ENCODE data around the gene CTR9.

DNA sequence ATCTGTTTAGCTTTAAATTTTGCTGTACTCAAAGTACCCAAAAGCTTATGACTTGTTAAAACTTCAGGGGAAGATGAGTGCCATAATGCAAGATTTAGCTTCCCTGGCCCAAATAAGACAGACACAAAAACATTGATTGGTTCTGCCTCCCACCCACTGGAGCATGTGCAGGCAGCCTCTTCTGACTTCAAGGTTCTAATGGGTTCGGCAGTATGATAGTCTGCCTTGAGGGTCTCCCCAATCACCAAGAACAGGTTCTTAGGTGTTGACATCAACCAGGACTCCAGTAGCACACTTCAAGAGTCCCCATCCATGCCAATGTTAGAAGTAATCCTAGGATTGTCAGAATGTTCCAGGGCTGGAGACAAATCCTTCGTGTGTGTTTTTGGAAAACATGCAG lies 45.1 kb downstream of the CTR9 start:
- TF ChIP-seq RAD21 (IDR thresholded peaks at IDR 0.05; ENCODE audit: low read length) = no peak
- TF ChIP-seq, protein P1, sequence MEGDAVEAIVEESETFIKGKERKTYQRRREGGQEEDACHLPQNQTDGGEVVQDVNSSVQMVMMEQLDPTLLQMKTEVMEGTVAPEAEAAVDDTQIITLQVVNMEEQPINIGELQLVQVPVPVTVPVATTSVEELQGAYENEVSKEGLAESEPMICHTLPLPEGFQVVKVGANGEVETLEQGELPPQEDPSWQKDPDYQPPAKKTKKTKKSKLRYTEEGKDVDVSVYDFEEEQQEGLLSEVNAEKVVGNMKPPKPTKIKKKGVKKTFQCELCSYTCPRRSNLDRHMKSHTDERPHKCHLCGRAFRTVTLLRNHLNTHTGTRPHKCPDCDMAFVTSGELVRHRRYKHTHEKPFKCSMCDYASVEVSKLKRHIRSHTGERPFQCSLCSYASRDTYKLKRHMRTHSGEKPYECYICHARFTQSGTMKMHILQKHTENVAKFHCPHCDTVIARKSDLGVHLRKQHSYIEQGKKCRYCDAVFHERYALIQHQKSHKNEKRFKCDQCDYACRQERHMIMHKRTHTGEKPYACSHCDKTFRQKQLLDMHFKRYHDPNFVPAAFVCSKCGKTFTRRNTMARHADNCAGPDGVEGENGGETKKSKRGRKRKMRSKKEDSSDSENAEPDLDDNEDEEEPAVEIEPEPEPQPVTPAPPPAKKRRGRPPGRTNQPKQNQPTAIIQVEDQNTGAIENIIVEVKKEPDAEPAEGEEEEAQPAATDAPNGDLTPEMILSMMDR (IDR thresholded peaks at IDR 0.05) = no peak
- TF ChIP-seq, protein P2, sequence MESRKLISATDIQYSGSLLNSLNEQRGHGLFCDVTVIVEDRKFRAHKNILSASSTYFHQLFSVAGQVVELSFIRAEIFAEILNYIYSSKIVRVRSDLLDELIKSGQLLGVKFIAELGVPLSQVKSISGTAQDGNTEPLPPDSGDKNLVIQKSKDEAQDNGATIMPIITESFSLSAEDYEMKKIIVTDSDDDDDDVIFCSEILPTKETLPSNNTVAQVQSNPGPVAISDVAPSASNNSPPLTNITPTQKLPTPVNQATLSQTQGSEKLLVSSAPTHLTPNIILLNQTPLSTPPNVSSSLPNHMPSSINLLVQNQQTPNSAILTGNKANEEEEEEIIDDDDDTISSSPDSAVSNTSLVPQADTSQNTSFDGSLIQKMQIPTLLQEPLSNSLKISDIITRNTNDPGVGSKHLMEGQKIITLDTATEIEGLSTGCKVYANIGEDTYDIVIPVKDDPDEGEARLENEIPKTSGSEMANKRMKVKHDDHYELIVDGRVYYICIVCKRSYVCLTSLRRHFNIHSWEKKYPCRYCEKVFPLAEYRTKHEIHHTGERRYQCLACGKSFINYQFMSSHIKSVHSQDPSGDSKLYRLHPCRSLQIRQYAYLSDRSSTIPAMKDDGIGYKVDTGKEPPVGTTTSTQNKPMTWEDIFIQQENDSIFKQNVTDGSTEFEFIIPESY (IDR thresholded peaks at IDR 0.05; ENCODE audit: borderline replicate concordance, low read depth) = no peak
- TF ChIP-seq, protein P3, sequence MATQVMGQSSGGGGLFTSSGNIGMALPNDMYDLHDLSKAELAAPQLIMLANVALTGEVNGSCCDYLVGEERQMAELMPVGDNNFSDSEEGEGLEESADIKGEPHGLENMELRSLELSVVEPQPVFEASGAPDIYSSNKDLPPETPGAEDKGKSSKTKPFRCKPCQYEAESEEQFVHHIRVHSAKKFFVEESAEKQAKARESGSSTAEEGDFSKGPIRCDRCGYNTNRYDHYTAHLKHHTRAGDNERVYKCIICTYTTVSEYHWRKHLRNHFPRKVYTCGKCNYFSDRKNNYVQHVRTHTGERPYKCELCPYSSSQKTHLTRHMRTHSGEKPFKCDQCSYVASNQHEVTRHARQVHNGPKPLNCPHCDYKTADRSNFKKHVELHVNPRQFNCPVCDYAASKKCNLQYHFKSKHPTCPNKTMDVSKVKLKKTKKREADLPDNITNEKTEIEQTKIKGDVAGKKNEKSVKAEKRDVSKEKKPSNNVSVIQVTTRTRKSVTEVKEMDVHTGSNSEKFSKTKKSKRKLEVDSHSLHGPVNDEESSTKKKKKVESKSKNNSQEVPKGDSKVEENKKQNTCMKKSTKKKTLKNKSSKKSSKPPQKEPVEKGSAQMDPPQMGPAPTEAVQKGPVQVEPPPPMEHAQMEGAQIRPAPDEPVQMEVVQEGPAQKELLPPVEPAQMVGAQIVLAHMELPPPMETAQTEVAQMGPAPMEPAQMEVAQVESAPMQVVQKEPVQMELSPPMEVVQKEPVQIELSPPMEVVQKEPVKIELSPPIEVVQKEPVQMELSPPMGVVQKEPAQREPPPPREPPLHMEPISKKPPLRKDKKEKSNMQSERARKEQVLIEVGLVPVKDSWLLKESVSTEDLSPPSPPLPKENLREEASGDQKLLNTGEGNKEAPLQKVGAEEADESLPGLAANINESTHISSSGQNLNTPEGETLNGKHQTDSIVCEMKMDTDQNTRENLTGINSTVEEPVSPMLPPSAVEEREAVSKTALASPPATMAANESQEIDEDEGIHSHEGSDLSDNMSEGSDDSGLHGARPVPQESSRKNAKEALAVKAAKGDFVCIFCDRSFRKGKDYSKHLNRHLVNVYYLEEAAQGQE (IDR thresholded peaks at IDR 0.05; ENCODE audit: low read depth, low read length) = no peak

Measured in SK-N-SH (cell line).